ENCODE measurements around the gene DYRK3. TPM values are rescaled to one million over a fixed set of nuclear protein-coding genes. Genes with fewer than 3 reads are reported as not detected.
A peak's percentile ranks its signal among the peaks of the same experiment; 100 is the strongest.

DYRK3 gene
- total and polyA plus RNA-seq, 9 of the 15 experiments (the other 6 are each of a cell fraction or from before 2014, with no cell fraction given): 4.5 to 33.7 (median 25.7) TPM

- Histone ChIP-seq H2AFZ (ENCODE audit: low read depth, low read length) (peak overlapping the region; percentile 66), H3K4me2 (ENCODE audit: insufficient read depth, low read length) (peak overlapping the region; percentile 79), H3K9me1 (ENCODE audit: control insufficient read depth, insufficient read depth, low read length) (no peaks in the 10 kb centered on the region), H3K36me3 (ENCODE audit: control insufficient read depth, insufficient read depth, low read length) (no peaks in the 10 kb centered on the region), H3K27ac (ENCODE audit: extremely low read depth, low read depth, low read length) (peak overlapping the region; percentile 80), H3K27me3 (ENCODE audit: control insufficient read depth in 2 of 2, insufficient read depth in 2 of 2, low read length in 2 of 2) (no peaks in the 10 kb centered on the region), H3K79me2 (ENCODE audit: control insufficient read depth, insufficient read depth, low read length) (no peaks in the 10 kb centered on the region), H3K4me3 (no peak overlapping the region), H3K9me3 (replicated peaks; ENCODE audit: control insufficient read depth, insufficient read depth, low read depth, low read length) (no peaks in the 10 kb centered on the region), H4K20me1 (replicated peaks; ENCODE audit: control insufficient read depth, insufficient read depth, low read length) (no peaks in the 10 kb centered on the region), H3K4me1 (replicated peaks in 1 of 2; ENCODE audit: control insufficient read depth in 2 of 2, insufficient read depth in 2 of 2, low read length in 2 of 2) (peaks cover 50 to 75% of the 10 kb centered on the region in 2 experiments), H3K9ac (ENCODE audit: insufficient read depth in 1 of 2, low read depth in 2 of 2, low read length in 2 of 2) (peak overlapping the region in 1 of 2 experiments; percentile 66; a peak in 2 of 4 replicates)
- FAIRE-seq (peak; percentile 94), DNase-seq (ENCODE audit: extremely low read depth in 1 of 4, low spot score in 3 of 4) (peak; percentile 87 to 97 (median 91)), ATAC-seq (peak; percentile 90)
- intact Hi-C loops (cut with micrococcal nuclease): loop anchor here (1.0 to 5.0 kb wide), 2 partner anchors 11 to 34 kb away; partner anchors contain the start of gene MAPKAPK2
- no TSS peak for BruUV-seq (replicated peaks)
- CTCF ChIA-PET (ENCODE audit: low intra/inter-chr PET ratio): no interaction called here
- POLR2A ChIA-PET: interaction anchor here (0.8 to 3.7 kb wide), 14 partner anchors 9 to 347 kb away, joined by 3 to 40 read pairs (median 4); partner anchors contain the start of gene EIF2D
- in situ Hi-C loops (cut with MboI): no loop called here
- WGBS (ENCODE audit: insufficient coverage, low coverage, missing lambda C conversion rate): under 1% methylated on average over 6 of the region's 6 CpGs
- TF ChIP-seq ZNF436 (CRISPR knock-in tag; IDR thresholded peaks at IDR 0.05): no peak
- peak; percentile 86; the same call in 1 of the 2 replicates for TF ChIP-seq SMAD3 (CRISPR knock-in tag; conservative IDR thresholded peaks at IDR 0.05)
- no peak for TF ChIP-seq HMG20A (CRISPR knock-in tag; conservative IDR thresholded peaks at IDR 0.05)
- no peak for TF ChIP-seq ZNF551 (CRISPR knock-in tag; IDR thresholded peaks at IDR 0.05)
- TF ChIP-seq NR2C1 (IDR thresholded peaks at IDR 0.05): peak; percentile 47; the same call in 1 of the 2 replicates
- peak; percentile 70 for TF ChIP-seq NR2C1 (tag; IDR thresholded peaks at IDR 0.05)
- no peak for TF ChIP-seq GTF2F1 (IDR thresholded peaks at IDR 0.05; ENCODE audit: low read depth, low read length)
- TF ChIP-seq DIDO1 (tag; IDR thresholded peaks at IDR 0.05; ENCODE audit: low read depth): 0 out of 2 replicates have a peak, but pooled peaks have one; percentile 55
- TF ChIP-seq, protein P1, sequence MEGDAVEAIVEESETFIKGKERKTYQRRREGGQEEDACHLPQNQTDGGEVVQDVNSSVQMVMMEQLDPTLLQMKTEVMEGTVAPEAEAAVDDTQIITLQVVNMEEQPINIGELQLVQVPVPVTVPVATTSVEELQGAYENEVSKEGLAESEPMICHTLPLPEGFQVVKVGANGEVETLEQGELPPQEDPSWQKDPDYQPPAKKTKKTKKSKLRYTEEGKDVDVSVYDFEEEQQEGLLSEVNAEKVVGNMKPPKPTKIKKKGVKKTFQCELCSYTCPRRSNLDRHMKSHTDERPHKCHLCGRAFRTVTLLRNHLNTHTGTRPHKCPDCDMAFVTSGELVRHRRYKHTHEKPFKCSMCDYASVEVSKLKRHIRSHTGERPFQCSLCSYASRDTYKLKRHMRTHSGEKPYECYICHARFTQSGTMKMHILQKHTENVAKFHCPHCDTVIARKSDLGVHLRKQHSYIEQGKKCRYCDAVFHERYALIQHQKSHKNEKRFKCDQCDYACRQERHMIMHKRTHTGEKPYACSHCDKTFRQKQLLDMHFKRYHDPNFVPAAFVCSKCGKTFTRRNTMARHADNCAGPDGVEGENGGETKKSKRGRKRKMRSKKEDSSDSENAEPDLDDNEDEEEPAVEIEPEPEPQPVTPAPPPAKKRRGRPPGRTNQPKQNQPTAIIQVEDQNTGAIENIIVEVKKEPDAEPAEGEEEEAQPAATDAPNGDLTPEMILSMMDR (IDR thresholded peaks at IDR 0.05 in 2 of 3, conservative IDR thresholded peaks at IDR 0.05 in 1 of 3; ENCODE audit: insufficient read depth in 2 of 3, low read depth in 1 of 3, low read length in 3 of 3): no peak
- no peak for TF ChIP-seq CREBBP (IDR thresholded peaks at IDR 0.05; ENCODE audit: low read depth, low read length)
- TF ChIP-seq CBFB (CRISPR knock-in tag; IDR thresholded peaks at IDR 0.05): no peak
- TF ChIP-seq RBM14 (IDR thresholded peaks at IDR 0.05; ENCODE audit: borderline replicate concordance, insufficient read depth, low read depth, low read length): no peak
- TF ChIP-seq E2F5 (CRISPR knock-in tag; IDR thresholded peaks at IDR 0.05): no peak
- no peak for TF ChIP-seq GABPB2 (CRISPR knock-in tag; conservative IDR thresholded peaks at IDR 0.05)
- peak in 1 of 2 experiments; percentile 51; a peak in 1 of 4 replicates for TF ChIP-seq FOXA3 (CRISPR knock-in tag; conservative IDR thresholded peaks at IDR 0.05 in 1 of 2, IDR thresholded peaks at IDR 0.05 in 1 of 2)
- TF ChIP-seq FUS (optimal IDR thresholded peaks at IDR 0.05; ENCODE audit: low read depth, low read length): no peak
- no peak; the same call in 1 of the 2 replicates for TF ChIP-seq CGGBP1 (CRISPR knock-in tag; IDR thresholded peaks at IDR 0.05)
- TF ChIP-seq ZNF274 (IDR thresholded peaks at IDR 0.05; ENCODE audit: borderline replicate concordance, low read depth, low read length): no peak
- 0 out of 2 replicates have a peak, but pooled peaks have one; percentile 19 for TF ChIP-seq MXI1 (IDR thresholded peaks at IDR 0.05; ENCODE audit: low read depth, low read length)
Observed at GRCh38 chr1:206672844-206673758, 37.8 kb downstream of the DYRK3 start.
